Measurements from ENCODE around the gene TMEM74B.

TMEM74B gene

GRCh38 chr20:1204576-1204975 lies 19.8 kb upstream of the TMEM74B start:
- DNase-seq = no peak

DNA sequence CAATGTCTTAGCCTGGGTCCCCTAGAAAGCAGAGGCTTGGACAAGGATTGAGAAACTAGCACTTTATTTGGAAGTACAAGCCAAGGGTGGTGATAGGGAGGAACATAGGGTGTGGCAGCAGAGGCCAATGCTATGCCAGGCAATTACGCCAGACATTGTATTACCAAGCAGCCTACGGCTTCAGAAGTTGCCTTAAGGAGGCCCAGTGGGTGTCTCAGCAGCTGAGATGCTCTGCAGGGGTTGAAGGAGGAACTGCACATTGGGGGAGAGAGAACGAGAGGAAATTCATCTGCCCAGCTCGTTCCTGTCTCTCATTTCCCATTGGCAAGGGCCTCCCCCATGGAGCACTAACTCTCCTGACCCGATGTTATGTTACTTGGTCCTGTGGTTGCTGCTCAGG lies 19.3 kb upstream of the TMEM74B start:
- no peak for DNase-seq

GRCh38 chr20:1203630-1204029 lies 18.8 kb upstream of the TMEM74B start:
- no peak for DNase-seq

- DNase-seq = no peak
Measured at GRCh38 chr20:1202762-1203504, 18.2 kb upstream of the TMEM74B start, which contains the start of gene C20orf202. Gene C20orf202 (plus strand): TSS chr20:1203454. CDS start chr20:1203586, 132 bp downstream.

DNA sequence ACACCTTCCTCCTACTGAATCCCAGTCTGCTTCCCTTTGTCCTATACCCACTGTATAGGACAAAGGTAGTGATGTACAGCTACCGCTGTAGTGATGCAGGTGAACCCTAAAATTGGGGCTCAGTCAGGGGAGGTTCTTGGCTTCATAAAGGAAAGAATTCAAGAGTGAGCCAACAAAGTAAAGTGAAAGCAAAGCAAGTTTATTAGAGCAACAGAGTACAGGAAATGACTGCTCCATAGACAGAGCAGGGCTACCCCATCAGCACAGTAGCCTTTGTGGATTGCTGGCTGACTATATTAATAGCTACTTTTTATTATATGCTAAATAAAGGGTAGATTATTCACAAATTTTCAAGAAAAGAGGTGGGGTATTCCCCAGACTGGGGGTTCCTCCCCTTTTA lies 15.2 kb upstream of the TMEM74B start:
- no peak for DNase-seq

DNA sequence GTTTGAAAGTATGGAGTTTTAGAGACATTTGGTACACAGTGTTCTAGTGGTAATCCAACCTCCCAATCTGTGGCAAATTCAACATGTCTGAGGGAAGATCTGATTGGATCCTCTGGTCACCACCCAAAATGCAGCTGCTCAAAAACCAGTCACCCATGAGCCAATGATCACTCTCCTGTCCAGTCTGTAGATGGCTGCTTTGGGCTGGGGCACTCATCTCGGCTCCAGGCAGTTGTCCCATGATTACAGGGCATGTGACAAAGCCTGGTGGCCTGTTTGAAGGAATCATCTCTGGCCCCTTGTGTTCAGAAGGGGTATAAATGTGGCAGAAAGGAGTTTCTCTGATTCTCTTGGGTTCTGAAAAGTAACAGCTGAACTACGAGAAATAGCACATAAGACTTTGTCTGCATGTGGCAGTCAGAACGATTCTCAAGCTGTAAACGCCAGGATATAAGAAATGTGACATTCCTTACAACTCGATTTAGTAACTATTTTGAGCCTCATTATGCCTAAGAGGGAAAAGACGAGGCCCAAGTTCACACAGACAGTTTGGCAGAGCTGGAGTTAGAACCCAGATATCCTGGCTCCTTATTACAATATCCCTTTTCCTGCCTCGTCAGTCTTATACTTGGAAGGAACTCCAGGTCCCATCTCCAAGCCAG lies 14.6 kb upstream of the TMEM74B start:
- no peak for DNase-seq

DNA sequence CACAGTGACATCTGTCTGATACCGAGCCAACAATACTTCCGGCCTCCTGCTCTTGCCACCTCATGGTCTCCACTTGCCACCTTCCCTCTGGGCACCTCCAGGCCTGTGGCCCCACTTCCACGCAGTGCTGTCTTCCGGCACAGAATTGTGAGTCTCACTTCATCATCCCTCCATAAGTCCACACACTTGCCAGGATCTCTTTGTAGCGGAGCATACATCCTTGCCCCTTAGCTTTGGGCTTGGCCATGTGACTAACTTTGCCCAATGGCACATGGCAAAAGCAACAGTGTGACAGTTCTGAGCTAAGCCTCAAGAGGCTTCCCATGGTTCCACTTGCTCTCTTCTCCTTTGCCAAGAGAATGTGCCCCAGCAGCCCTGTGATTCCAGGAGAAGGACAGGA lies 14.0 kb upstream of the TMEM74B start:
- no peak for DNase-seq

DNA sequence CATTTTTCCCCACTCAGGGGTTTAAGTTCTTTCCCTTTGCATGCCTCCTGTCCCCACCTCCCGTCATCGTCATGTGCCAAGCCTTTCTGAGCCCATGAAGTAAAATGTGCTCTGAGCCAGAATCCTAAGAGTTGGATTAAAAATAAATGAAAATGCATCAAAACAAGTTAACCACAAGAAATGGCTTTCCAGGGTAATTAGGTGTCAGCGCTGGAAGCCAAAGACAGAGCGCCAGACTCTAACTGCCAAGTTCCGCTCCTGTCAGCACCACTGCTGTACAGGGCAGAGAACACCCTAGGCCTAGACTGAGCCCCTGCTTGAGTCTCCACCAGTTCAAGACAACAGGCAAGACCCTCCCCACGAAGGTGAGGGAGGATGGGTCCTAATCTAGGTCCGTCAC lies 13.0 kb upstream of the TMEM74B start:
- DNase-seq = no peak

DNA sequence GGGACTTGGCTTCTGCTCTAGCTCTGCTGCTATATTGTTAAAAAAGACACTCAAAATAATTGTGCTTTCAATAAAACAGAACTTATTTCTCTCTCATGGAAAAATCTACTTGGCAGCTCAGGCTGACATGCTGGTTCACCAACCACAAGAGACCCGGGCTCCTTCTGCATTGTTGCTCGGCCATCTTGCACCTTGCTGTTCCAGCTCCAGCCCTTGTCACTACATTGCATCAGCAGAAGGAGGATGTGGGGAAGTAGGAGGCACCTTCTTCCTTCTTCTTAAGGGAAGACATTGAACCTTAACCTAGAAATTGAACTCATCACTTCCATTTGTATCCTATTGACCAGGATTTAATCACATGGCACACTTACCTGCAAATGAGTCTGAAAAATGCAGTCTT lies 11.9 kb upstream of the TMEM74B start:
- DNase-seq = no peak

DNA sequence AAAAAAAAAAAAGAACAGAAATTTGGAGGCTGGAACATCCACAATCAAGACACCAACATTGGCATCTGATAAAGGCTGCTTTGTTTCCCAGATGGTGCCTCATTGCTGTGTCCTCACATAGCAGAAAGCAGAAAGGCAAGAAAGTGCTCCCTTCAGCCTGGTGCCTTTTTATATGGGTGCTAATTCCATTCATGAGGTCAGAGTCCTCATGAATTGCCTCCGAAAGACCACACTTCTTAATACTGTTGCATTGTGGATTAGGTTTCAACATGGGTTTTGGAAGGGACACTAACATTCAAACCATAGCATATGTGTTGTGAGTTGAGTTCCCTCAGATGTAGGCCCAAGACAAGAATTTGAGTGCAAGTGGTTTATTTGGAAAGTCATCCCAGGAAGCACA lies 10.4 kb upstream of the TMEM74B start:
- no peak for DNase-seq

DNA sequence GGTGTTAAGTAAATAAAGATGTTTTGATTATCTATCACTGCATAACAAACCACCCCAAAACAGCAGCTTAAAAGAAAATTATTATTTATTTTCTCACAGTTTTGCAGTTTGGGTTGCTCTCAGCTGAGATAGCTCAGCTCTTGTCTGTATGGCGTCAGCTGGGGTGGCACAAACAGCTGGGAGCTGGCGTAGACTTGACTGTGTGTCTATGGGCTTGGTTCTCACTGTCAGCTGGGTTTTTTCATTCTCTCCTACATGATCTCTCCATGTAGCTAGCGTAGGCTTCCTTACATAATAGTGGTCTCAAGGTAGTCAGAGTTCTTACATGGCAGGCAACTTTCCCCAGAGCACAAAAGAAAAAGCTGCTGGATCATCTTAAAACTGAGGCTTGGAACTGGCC lies 6.5 kb upstream of the TMEM74B start:
- no peak for DNase-seq

- no peak for DNase-seq
Measured at GRCh38 chr20:1190847-1191246, 6.1 kb upstream of the TMEM74B start.

- no peak for DNase-seq
Measured at GRCh38 chr20:1189827-1190226, 5.0 kb upstream of the TMEM74B start.

DNA sequence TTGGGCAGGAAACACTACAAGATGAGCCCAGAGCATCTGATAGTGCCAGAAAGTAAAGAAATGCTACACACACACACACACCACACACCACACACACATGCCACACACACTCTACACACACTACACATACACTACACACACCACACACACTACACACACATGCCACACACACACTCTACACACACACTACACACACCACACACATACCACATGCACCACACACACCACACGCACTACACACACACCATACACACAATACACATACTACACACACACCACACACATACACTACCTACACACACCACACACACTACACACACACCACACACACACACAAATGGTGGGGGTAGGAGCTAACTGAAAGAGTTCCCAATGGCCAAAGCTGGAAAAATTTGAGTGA lies 3.6 kb upstream of the TMEM74B start:
- DNase-seq = no peak

GRCh38 chr20:1187605-1188171 lies 2.9 kb upstream of the TMEM74B start:
- no peak for DNase-seq

- no peak for DNase-seq
Measured at GRCh38 chr20:1186367-1186991, 1.7 kb upstream of the TMEM74B start.

DNA sequence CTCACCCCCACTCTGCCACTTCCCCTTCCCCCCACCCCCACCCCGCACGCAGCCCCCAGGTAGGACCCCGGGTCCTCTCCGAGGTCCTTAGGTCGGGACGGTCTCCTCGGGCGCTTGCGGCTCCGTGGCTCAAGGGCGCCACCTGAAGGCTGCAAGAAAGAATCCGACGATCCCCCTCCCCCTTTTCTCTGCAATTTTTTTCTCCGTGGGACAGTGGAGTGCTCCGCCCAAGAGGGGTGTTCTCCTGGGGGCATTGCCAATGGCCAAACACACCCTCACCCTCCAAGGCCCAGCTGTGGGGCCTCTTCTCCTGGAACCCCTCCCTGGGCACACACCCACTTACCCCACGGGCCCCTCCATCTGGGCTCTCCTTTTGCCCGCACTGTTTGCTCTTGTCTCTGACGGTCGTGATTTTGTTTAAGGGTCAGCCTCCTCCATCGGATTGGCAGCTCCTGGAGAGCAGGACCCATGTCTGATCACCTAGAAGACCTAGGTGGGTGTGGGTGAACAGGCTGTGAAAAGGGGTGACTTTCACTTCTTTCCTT lies 1.1 kb upstream of the TMEM74B start:
- peak; percentile 19 for DNase-seq

DNA sequence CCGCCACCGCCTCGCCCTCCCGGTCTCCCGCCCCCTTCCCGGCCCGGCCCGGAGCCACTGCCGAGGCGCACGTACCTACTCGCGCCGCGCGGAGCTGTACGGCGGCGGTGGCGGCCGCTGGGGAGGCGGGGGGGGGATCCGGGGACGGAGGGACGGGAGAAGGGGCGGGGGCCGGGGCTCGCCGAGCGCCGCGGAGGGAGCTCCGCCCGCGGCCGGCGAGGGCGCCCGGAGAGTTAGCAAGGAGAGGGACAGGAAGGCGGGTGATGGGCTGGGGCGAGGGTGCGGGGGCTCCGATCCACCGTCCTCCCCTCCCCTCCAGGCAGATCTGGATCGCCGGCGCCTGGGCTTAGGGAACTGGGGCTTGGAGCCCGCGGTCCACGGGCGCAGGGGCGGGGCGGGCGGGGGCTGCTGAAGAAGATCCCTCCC lies 548 bp upstream of the TMEM74B start:
- no peak for DNase-seq

GRCh38 chr20:1184260-1184637 lies 532 bp downstream of the TMEM74B start:
- DNase-seq = no peak

GRCh38 chr20:1183153-1183552 lies 1.6 kb downstream of the TMEM74B start:
- no peak for DNase-seq

GRCh38 chr20:1182106-1182505 lies 2.7 kb downstream of the TMEM74B start:
- no peak for DNase-seq

GRCh38 chr20:1180949-1181348 lies 3.8 kb downstream of the TMEM74B start:
- no peak for DNase-seq

GRCh38 chr20:1178623-1179022 lies 6.2 kb downstream of the TMEM74B start:
- DNase-seq = no peak

DNA sequence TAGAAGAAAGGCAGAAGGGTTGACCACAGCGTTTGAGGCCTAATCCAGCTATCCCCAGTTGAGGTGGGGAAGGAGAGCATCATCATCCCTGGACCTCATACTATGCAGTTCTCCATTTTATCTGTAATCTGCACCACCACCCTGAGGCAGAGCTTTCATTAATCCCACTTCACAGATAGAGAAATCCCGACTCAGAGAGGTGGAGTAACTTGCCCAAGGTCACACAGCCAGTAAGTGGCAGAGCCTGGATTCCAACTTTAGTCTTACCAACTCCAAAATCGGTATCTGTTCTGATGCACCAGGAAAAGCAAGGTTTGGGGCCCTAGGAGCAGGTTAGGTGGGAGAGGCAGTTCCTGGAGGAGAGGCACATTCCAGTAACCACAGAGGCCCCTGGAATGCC lies 6.7 kb downstream of the TMEM74B start:
- no peak for DNase-seq

Measured in fibroblast of upper back skin (primary cell).